ENCODE measurements around the gene CNTNAP4. TPM values are rescaled to one million over a fixed set of nuclear protein-coding genes. Genes with fewer than 3 reads are reported as not detected.

The CNTNAP4 gene
- polyA plus RNA-seq, 2 of the 4 experiments (the other 2 are of a cell fraction), result not detected

DNA sequence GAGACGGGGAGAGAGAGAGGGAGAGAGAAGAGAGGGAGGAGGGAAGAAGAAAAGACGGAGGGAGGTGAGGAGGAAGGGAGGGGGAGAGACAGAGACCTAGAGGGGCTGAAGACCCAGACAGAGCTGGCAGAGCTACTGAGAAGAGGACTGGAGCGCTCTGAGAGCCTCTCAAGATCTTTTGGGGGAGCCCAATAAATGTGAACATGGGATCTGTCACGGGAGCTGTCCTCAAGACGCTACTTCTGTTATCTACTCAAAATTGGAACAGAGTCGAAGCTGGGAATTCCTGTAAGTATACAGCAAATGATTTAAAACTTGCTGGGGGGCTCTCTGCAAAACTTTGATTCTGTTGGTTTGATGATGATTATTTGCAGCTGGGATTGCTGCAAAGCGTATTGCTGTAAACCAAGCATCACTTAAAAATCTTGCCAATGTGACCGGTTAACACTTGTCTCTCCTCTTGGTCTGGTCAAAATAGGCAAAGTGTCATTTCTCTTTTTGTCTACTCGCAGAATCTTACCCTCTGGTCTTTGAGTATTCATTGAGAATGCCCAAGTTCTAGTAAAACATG, 344 bp downstream of the CNTNAP4 start:
- CTCF ChIA-PET, result interaction anchor here (1.0 to 6.7 kb wide), 3 partner anchors 376 to 892 kb away, joined by 4 to 55 read pairs (median 33); no protein-coding TSS in a partner anchor
- DNase-seq (ENCODE audit: low read depth in 1 of 2, low spot score in 1 of 2), result no peak
- 40% methylated on average over 9 of the region's 9 CpGs for WGBS (ENCODE audit: missing lambda C conversion rate)
- FAIRE-seq, result no peak
- TF ChIP-seq MAZ (IDR thresholded peaks at IDR 0.05; ENCODE audit: borderline replicate concordance, low read depth, low read length) (no peak), HES2 (IDR thresholded peaks at IDR 0.05) (no peak), EHMT2 (IDR thresholded peaks at IDR 0.05; ENCODE audit: low read depth) (no peak), CEBPB (IDR thresholded peaks at IDR 0.05) (no peak), ZNF302 (CRISPR knock-in tag; IDR thresholded peaks at IDR 0.05) (no peak), HDAC2 (IDR thresholded peaks at IDR 0.05) (no peak), FOXS1 (CRISPR knock-in tag; IDR thresholded peaks at IDR 0.05) (no peak), ESRRA (IDR thresholded peaks at IDR 0.05; ENCODE audit: borderline replicate concordance, low read length) (no peak), EP300 (IDR thresholded peaks at IDR 0.05) (no peak), BHLHE40 (IDR thresholded peaks at IDR 0.05; ENCODE audit: low read depth, low read length) (no peak), EHF (CRISPR knock-in tag; IDR thresholded peaks at IDR 0.05) (no peak), ZSCAN20 (CRISPR knock-in tag; IDR thresholded peaks at IDR 0.05) (no peak), MAFK (IDR thresholded peaks at IDR 0.05; ENCODE audit: partially characterized antibody) (no peak), REST (IDR thresholded peaks at IDR 0.05) (no peak)
- TF ChIP-seq, protein P1, sequence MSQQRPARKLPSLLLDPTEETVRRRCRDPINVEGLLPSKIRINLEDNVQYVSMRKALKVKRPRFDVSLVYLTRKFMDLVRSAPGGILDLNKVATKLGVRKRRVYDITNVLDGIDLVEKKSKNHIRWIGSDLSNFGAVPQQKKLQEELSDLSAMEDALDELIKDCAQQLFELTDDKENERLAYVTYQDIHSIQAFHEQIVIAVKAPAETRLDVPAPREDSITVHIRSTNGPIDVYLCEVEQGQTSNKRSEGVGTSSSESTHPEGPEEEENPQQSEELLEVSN (IDR thresholded peaks at IDR 0.05; ENCODE audit: borderline replicate concordance, low read depth), result no peak
- TF ChIP-seq, protein P2, sequence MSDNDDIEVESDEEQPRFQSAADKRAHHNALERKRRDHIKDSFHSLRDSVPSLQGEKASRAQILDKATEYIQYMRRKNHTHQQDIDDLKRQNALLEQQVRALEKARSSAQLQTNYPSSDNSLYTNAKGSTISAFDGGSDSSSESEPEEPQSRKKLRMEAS (IDR thresholded peaks at IDR 0.05), result no peak
- TF ChIP-seq, protein P3, sequence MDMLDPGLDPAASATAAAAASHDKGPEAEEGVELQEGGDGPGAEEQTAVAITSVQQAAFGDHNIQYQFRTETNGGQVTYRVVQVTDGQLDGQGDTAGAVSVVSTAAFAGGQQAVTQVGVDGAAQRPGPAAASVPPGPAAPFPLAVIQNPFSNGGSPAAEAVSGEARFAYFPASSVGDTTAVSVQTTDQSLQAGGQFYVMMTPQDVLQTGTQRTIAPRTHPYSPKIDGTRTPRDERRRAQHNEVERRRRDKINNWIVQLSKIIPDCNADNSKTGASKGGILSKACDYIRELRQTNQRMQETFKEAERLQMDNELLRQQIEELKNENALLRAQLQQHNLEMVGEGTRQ (IDR thresholded peaks at IDR 0.05), result no peak
- H3K9me3 ChIP-seq, result no peaks in the 10 kb centered on the region
- no peak overlapping the region for H3K4me2 ChIP-seq
- H3K4me3 ChIP-seq, result no peak overlapping the region
- no peaks in the 10 kb centered on the region for H3K4me1 ChIP-seq
- H3K27ac ChIP-seq, result no peak overlapping the region
- POLR2A ChIA-PET, result no interaction called here
- no peak for ATAC-seq

DNA sequence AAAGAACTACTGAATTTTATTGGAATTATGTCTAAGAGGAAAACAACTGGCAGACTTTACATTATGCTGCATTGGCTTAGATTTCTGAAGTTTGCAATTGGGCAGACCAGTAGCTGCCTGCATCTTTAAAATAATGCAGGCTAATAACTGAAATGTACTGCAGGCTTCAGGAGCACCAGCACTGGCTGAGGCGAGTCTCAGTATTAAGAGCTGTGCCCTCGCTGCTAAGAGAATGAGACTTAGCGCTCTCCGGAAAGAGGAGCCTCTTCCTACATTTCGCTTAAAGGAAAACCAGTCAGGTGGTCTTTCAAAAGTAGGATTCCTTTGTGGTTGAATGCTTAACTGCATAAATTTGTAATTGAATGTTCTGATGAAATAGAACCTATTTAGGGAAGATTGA, 885 bp downstream of the CNTNAP4 start:
- FAIRE-seq (no peak), ATAC-seq (no peak), DNase-seq (ENCODE audit: low read depth in 1 of 2, low spot score in 1 of 2) (no peak)
- Histone ChIP-seq H3K27ac (no peak overlapping the region), H3K4me1 (no peaks in the 10 kb centered on the region), H3K9me3 (no peaks in the 10 kb centered on the region), H3K4me3 (no peak overlapping the region), H3K4me2 (no peak overlapping the region)
- 44% methylated on average over 5 of the region's 5 CpGs for WGBS (ENCODE audit: missing lambda C conversion rate)
- CTCF ChIA-PET, result interaction anchor here (0.8 to 6.7 kb wide), 6 partner anchors 9 to 892 kb away, joined by 4 to 55 read pairs (median 5); no protein-coding TSS in a partner anchor
- POLR2A ChIA-PET, result no interaction called here
- TF ChIP-seq KDM1A (IDR thresholded peaks at IDR 0.05; ENCODE audit: low read depth) (no peak), ELK1 (IDR thresholded peaks at IDR 0.05; ENCODE audit: low read depth, low read length) (no peak), HOXB5 (CRISPR knock-in tag; IDR thresholded peaks at IDR 0.05) (no peak), ESRRA (IDR thresholded peaks at IDR 0.05; ENCODE audit: borderline replicate concordance, low read length) (no peak), ZNF302 (CRISPR knock-in tag; IDR thresholded peaks at IDR 0.05) (no peak), NPAS2 (CRISPR knock-in tag; IDR thresholded peaks at IDR 0.05; ENCODE audit: borderline replicate concordance) (no peak), POLR2A (IDR thresholded peaks at IDR 0.05; ENCODE audit: low read length) (no peak), TP53 (CRISPR knock-in tag; IDR thresholded peaks at IDR 0.05) (no peak), MYC (IDR thresholded peaks at IDR 0.05; ENCODE audit: borderline replicate concordance, low read length) (no peak)

Measured in A549 (cell line).